Ovary (tissue), 9 donors: ENCODE data around the gene RINT1. TPM values are rescaled to one million over a fixed set of nuclear protein-coding genes. Genes with fewer than 3 reads are reported as not detected.

Source experiments
- DNase-seq, 5 donors: peaks; one replicate each; pipeline ENCODE4 v3.0.0-alpha.2; 2019 to 2020
- H3K27ac ChIP-seq, 2 donors: fragments of 200-600 bp; one replicate each; pipeline versions ENCODE4 v1.5.1 to v1.8.0; 2019 to 2022
- H3K27me3 ChIP-seq: fragments of 200-600 bp; one replicate; pipeline ENCODE4 v1.8.0; 2022
- H3K36me3 ChIP-seq: fragments of 200-600 bp; sonication (generic); one replicate; pipeline ENCODE4 v1.5.1; 2019
- H3K4me1 ChIP-seq: one replicate; pipeline ENCODE4 v1.8.1; 2013; ENCODE audit warnings: mild to moderate bottlenecking, moderate library complexity; ENCODE audit not compliant: insufficient read depth
- H3K4me3 ChIP-seq: fragments of 200-600 bp; sonication (generic); one replicate; pipeline ENCODE4 v1.5.1; 2017
- H3K9me3 ChIP-seq, 2 donors: fragments of 200-600 bp in 1 of 2; sonication (generic) in 1 of 2; one replicate each; pipeline versions ENCODE4 v1.5.1 to v1.8.1; 2013 to 2019; ENCODE audit warnings: mild to moderate bottlenecking in 1 of 2, moderate library complexity in 1 of 2
- CTCF ChIP-seq, 3 donors: fragments of 450-650 bp in 2 of 3; fragments of 200-600 bp in 1 of 3; IDR thresholded peaks; one replicate each; pipeline versions ENCODE4 v1.5.1 to v1.8.0; 2016 to 2022; ENCODE audit warnings: antibody characterized with exemption in 3 of 3, mild to moderate bottlenecking in 1 of 3
- EP300 ChIP-seq: sonication (generic); formaldehyde crosslinking; IDR thresholded peaks from one replicate; pipeline ENCODE4 v1.6.1; 2017; ENCODE audit warnings: antibody characterized with exemption
- POLR2A ChIP-seq: fragments of 450-650 bp; IDR thresholded peaks from one replicate; pipeline ENCODE4 v1.6.1; 2017; ENCODE audit warnings: antibody characterized with exemption, mild to moderate bottlenecking, moderate library complexity
- WGBS, 3 donors: extraction: QIAGEN DNeasy Blood & Tissue Kit in 1 of 3; methylation state at CpG; one replicate each; pipeline versions ENCODE4 v1.1.5 to v1.1.7; 2013 to 2017; 5-methylcytosine and 5-hydroxymethylcytosine counted together
- intact Hi-C, 4 donors: fragments of 100-400 bp; cut with DNase I; formaldehyde crosslinking; loops; one replicate each; pipeline versions ENCODE4 v1.11.0 to v1.15.1; 2022 to 2023
- polyA plus RNA-seq, 2 donors: library from polyadenylated mRNA; stranded (reverse); fragments of 200-250 nt in 1 of 2; fragments of 350-450 nt in 1 of 2; fragmentation: Illumina TruSeq in 1 of 2; extraction: RNeasy Lipid Tissue Mini Kit (QIAGEN cat#74804) in 1 of 2; gene quantifications; one replicate each; pipeline ENCODE4 v1.2.3, GENCODE V29; 2013 to 2014
- total RNA-seq, 7 donors: library from RNA; depleted of rRNA in 2 of 7; stranded (reverse); fragments of >200 nt in 2 of 7; fragmentation: NEBNext Ultra II Directional in 3 of 7; extraction: Animal tissue kit (Norgen Biotek cat#: 25700) in 3 of 7; gene quantifications; one replicate each; pipeline versions ENCODE4 v1.1.0 to v1.2.4, GENCODE V29; 2016 to 2023
- donor health status: DM: no; HTN: no; CAD: no; lungs with moderate emphysema.
- donor health status: DM: no; HTN: no; CAD: no.
- donor health status: Bipolar disorder and iron deficiency.
- donor health status: DM: yes; HTN: yes; CAD: no.
- donor health status: DM: no; HTN: no; CAD: no.
- donor health status: DM: yes; HTN: yes; CAD: no.

The RINT1 gene
- total and polyA plus RNA-seq, 9 donors = 9.7 to 20.2 (median 12.3) TPM

- no peak overlapping the region for H3K4me3 ChIP-seq
- TF ChIP-seq POLR2A (no peak), CTCF (IDR thresholded peaks at IDR 0.05) (no peak), EP300 (no peak)
- WGBS, 3 donors = 68 to 70% (median 70%) methylated on average over 19 of the region's 19 CpGs
- H3K27ac ChIP-seq = no peak overlapping the region
- H3K36me3 ChIP-seq = no peaks in the 10 kb centered on the region
- no peaks in the 10 kb centered on the region for H3K4me1 ChIP-seq
- intact Hi-C loops = no loop called here
- H3K9me3 ChIP-seq = no peaks in the 10 kb centered on the region
- no peak for DNase-seq
- no peaks in the 10 kb centered on the region for H3K27me3 ChIP-seq
These were observed 70.6 kb downstream of the RINT1 start for GRCh38 chr7:105602325-105603305.

- H3K9me3 ChIP-seq = no peaks in the 10 kb centered on the region
- no peaks in the 10 kb centered on the region for H3K36me3 ChIP-seq
- H3K4me3 ChIP-seq = no peak overlapping the region
- H3K27ac ChIP-seq = no peak overlapping the region
- no peaks in the 10 kb centered on the region for H3K27me3 ChIP-seq
- TF ChIP-seq EP300 (no peak), POLR2A (no peak), CTCF (IDR thresholded peaks at IDR 0.05) (no peak)
- WGBS, 3 donors = 90 to 97% (median 95%) methylated on average over 8 of the region's 8 CpGs
- intact Hi-C loops = no loop called here
- H3K4me1 ChIP-seq = no peaks in the 10 kb centered on the region
- no peak for DNase-seq
These were observed 78.3 kb downstream of the RINT1 start for GRCh38 chr7:105610165-105610930.

GRCh38 chr7:105611856-105612775 lies 80.1 kb downstream of the RINT1 start:
- Histone ChIP-seq H3K36me3 (no peaks in the 10 kb centered on the region), H3K4me1 (no peaks in the 10 kb centered on the region), H3K4me3 (no peak overlapping the region), H3K27me3 (no peaks in the 10 kb centered on the region), H3K9me3 (no peaks in the 10 kb centered on the region), H3K27ac (no peak overlapping the region)
- DNase-seq = no peak
- TF ChIP-seq EP300 (no peak), CTCF (IDR thresholded peaks at IDR 0.05) (no peak), POLR2A (no peak)
- intact Hi-C loops = no loop called here
- WGBS, 3 donors = 82 to 87% (median 83%) methylated on average over 16 of the region's 16 CpGs

GRCh38 chr7:105612806-105613205 lies 80.8 kb downstream of the RINT1 start:
- DNase-seq = no peak
- WGBS, 3 donors = 94 to 95% (median 95%) methylated on average over 9 of the region's 9 CpGs
- intact Hi-C loops = no loop called here
- H3K4me3 ChIP-seq = no peak overlapping the region
- TF ChIP-seq POLR2A (no peak), CTCF (IDR thresholded peaks at IDR 0.05) (no peak), EP300 (no peak)
- H3K9me3 ChIP-seq = no peaks in the 10 kb centered on the region
- H3K4me1 ChIP-seq = no peaks in the 10 kb centered on the region
- no peaks in the 10 kb centered on the region for H3K27me3 ChIP-seq
- no peaks in the 10 kb centered on the region for H3K36me3 ChIP-seq
- H3K27ac ChIP-seq = no peak overlapping the region
